MM.1S (cell line): ENCODE results near the gene CDK6.

Source experiments
- DNase-seq: peaks from one replicate; pipeline ENCODE4 v3.0.0-alpha.2; 2015
- H2AFZ ChIP-seq: fragments of 300-600 bp; sonication (generic); 2 replicates; pipeline ENCODE4 v1.6.0; 2016; ENCODE audit warnings: antibody characterized with exemption, low read length
- H3F3A ChIP-seq: fragments of 300-600 bp; sonication (generic); 2 replicates; pipeline ENCODE4 v1.6.1; 2016; ENCODE audit warnings: mild to moderate bottlenecking, antibody characterized with exemption, low read length, moderate library complexity, mixed read lengths; ENCODE audit not compliant: insufficient read depth
- H3K27ac ChIP-seq: fragments of 300-600 bp; sonication (generic); 2 replicates; pipeline ENCODE4 v1.5.1; 2016; ENCODE audit warnings: mild to moderate bottlenecking, low read length
- H3K27me3 ChIP-seq: fragments of 300-600 bp; sonication (generic); replicated peaks from 2 replicates; pipeline ENCODE4 v1.6.0; 2016; ENCODE audit warnings: low read length; ENCODE audit not compliant: insufficient read depth
- H3K36me3 ChIP-seq: fragments of 300-600 bp; sonication (generic); replicated peaks from 2 replicates; pipeline ENCODE4 v1.6.1; 2016; ENCODE audit warnings: mild to moderate bottlenecking, low read length, mixed read lengths; ENCODE audit not compliant: insufficient read depth
- H3K4me1 ChIP-seq: fragments of 300-600 bp; sonication (generic); 2 replicates; pipeline ENCODE4 v1.6.1; 2016; ENCODE audit warnings: low read length, mixed read lengths
- H3K4me2 ChIP-seq: fragments of 300-600 bp; sonication (generic); 2 replicates; pipeline ENCODE4 v1.6.0; 2016; ENCODE audit warnings: low read depth, low read length
- H3K4me3 ChIP-seq: fragments of 300-600 bp; sonication (generic); 2 replicates; pipeline ENCODE4 v1.5.1; 2016; ENCODE audit warnings: low read length, mixed read lengths
- H3K79me2 ChIP-seq: fragments of 300-600 bp; sonication (generic); 2 replicates; pipeline ENCODE4 v1.6.1; 2016; ENCODE audit warnings: mixed run types, low read length, mixed read lengths
- H3K9ac ChIP-seq: fragments of 300-600 bp; sonication (generic); 2 replicates; pipeline ENCODE4 v1.6.1; 2016; ENCODE audit warnings: low read length, mixed read lengths
- H3K9me2 ChIP-seq: fragments of 300-600 bp; sonication (generic); replicated peaks from 2 replicates; pipeline ENCODE4 v1.6.1; 2016; ENCODE audit warnings: mild to moderate bottlenecking, low read length, mixed read lengths; ENCODE audit not compliant: insufficient read depth
- H3K9me3 ChIP-seq: fragments of 300-600 bp; sonication (generic); replicated peaks from 2 replicates; pipeline ENCODE4 v1.6.1; 2016; ENCODE audit warnings: mild to moderate bottlenecking, low read length, mixed read lengths; ENCODE audit not compliant: insufficient read depth
- H4K20me1 ChIP-seq: fragments of 300-600 bp; sonication (generic); 2 replicates; pipeline ENCODE4 v1.6.1; 2016; ENCODE audit warnings: mild to moderate bottlenecking, low read length, moderate library complexity, mixed read lengths; ENCODE audit not compliant: insufficient read depth
- EZH2 ChIP-seq: fragments of 300-600 bp; sonication (generic); optimal IDR thresholded peaks from 2 replicates; pipeline ENCODE3; 2017; ENCODE audit warnings: low read depth, mild to moderate bottlenecking, antibody characterized with exemption, low read length, mixed read lengths
- EZH2phosphoT487 ChIP-seq: fragments of 300-600 bp; sonication (generic); IDR thresholded peaks from 2 replicates; pipeline ENCODE4 v1.6.1; 2018; ENCODE audit warnings: antibody characterized with exemption, low read length
- TF ChIP-seq, protein P1 (sequence below): fragments of 300-600 bp; sonication (generic); IDR thresholded peaks from 2 replicates; pipeline ENCODE4 v1.5.1; 2016; ENCODE audit warnings: antibody characterized with exemption, low read length, mixed read lengths

The CDK6 gene

DNA sequence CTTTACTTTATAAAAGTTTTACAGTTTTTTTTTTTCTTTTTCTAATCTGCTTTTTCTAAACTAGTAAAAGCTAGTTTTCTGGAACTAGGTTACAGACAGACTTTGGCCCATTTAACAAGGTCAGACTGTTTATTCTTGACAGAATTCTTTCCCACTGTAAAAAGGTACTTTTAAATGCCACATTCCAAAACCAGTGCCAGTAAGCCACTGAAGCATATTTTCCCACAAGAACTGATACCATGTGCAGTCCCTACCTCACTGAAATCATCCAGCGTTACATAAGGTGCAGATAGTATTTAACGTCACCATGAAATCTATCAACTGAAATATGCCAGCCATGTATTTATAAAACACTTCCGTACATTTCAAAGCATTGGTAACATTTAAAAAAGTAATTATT, 121.6 kb downstream of the CDK6 start:
- H3K27ac ChIP-seq = no peak overlapping the region
- no peak overlapping the region for H2AFZ ChIP-seq
- no peaks in the 10 kb centered on the region for H4K20me1 ChIP-seq
- H3K27me3 ChIP-seq = no peaks in the 10 kb centered on the region
- no peaks in the 10 kb centered on the region; the same call in 1 of the 2 replicates for H3K36me3 ChIP-seq
- peaks cover 18% of the 10 kb centered on the region; the same call in 1 of the 2 replicates for H3F3A ChIP-seq
- H3K4me2 ChIP-seq = no peak overlapping the region
- H3K9me2 ChIP-seq = no peaks in the 10 kb centered on the region
- H3K9me3 ChIP-seq = no peaks in the 10 kb centered on the region
- peaks cover 23% of the 10 kb centered on the region for H3K4me1 ChIP-seq
- TF ChIP-seq EZH2phosphoT487 = no peak
- TF ChIP-seq, protein P1, sequence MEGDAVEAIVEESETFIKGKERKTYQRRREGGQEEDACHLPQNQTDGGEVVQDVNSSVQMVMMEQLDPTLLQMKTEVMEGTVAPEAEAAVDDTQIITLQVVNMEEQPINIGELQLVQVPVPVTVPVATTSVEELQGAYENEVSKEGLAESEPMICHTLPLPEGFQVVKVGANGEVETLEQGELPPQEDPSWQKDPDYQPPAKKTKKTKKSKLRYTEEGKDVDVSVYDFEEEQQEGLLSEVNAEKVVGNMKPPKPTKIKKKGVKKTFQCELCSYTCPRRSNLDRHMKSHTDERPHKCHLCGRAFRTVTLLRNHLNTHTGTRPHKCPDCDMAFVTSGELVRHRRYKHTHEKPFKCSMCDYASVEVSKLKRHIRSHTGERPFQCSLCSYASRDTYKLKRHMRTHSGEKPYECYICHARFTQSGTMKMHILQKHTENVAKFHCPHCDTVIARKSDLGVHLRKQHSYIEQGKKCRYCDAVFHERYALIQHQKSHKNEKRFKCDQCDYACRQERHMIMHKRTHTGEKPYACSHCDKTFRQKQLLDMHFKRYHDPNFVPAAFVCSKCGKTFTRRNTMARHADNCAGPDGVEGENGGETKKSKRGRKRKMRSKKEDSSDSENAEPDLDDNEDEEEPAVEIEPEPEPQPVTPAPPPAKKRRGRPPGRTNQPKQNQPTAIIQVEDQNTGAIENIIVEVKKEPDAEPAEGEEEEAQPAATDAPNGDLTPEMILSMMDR = no peak
- TF ChIP-seq EZH2 = no peak
- no peak overlapping the region for H3K4me3 ChIP-seq
- peaks cover 91% of the 10 kb centered on the region for H3K79me2 ChIP-seq
- no peak overlapping the region for H3K9ac ChIP-seq
- DNase-seq = no peak

DNA sequence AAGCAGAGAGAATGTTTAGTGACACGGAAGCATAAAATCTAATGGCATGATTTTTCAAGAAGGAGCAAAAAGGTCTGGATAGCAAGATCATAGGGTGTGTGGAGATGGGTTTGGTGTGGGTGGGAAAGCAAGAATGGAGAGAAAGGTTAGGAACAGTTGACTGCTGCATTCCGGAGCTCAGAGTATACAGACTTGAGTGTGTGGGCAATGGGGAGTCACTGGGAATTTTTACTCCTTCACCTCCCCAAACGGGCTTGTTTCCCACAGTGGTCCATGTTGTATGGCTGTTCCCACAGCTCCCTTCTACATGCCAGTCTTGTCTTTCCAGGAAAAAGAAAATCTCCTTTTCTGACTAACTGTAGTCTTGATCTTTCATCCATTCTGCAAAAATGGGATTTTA, 122.1 kb downstream of the CDK6 start:
- H3K79me2 ChIP-seq = peaks cover 89% of the 10 kb centered on the region
- H3K9me3 ChIP-seq = no peaks in the 10 kb centered on the region
- no peak overlapping the region for H3K27ac ChIP-seq
- H3K4me3 ChIP-seq = no peak overlapping the region
- TF ChIP-seq EZH2 = no peak
- TF ChIP-seq, protein P1 = no peak
- no peak for TF ChIP-seq EZH2phosphoT487
- peaks cover 18% of the 10 kb centered on the region for H3K4me1 ChIP-seq
- H2AFZ ChIP-seq = no peak overlapping the region
- H3F3A ChIP-seq = 0 out of 2 replicates have a peak, but pooled peaks cover 13% of the 10 kb centered on the region
- no peaks in the 10 kb centered on the region for H3K27me3 ChIP-seq
- no peaks in the 10 kb centered on the region; the same call in 1 of the 2 replicates for H3K36me3 ChIP-seq
- H3K4me2 ChIP-seq = no peak overlapping the region
- no peaks in the 10 kb centered on the region for H3K9me2 ChIP-seq
- H4K20me1 ChIP-seq = no peaks in the 10 kb centered on the region
- DNase-seq = no peak
- no peak overlapping the region for H3K9ac ChIP-seq

DNA sequence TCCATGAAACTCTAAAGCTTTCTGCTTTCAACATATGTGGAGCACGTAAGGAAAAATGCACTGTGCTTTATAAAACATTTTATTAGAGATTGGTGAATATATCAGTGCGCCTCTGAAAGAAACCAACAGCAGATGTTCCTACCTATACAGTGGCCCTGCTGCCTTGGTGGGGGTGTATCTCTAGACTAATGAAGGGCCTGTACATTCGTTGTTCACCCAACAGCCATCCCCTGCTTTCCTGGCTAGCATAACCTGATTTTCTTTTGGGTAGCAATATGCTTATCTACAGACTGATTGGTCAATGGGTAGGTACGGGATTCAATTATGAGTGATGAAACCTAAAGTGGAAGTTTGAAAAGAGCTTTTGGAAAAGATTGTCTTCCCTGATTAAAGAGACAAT, 126.5 kb downstream of the CDK6 start:
- no peaks in the 10 kb centered on the region for H3K9me3 ChIP-seq
- no peak overlapping the region for H2AFZ ChIP-seq
- H3K9me2 ChIP-seq = no peaks in the 10 kb centered on the region
- no peak overlapping the region for H3K4me2 ChIP-seq
- H3K4me3 ChIP-seq = no peak overlapping the region
- H4K20me1 ChIP-seq = no peaks in the 10 kb centered on the region
- H3K79me2 ChIP-seq = peaks cover 85% of the 10 kb centered on the region
- H3K4me1 ChIP-seq = no peaks in the 10 kb centered on the region
- TF ChIP-seq EZH2 = no peak
- TF ChIP-seq, protein P1 = no peak
- TF ChIP-seq EZH2phosphoT487 = no peak
- no peak overlapping the region for H3K9ac ChIP-seq
- DNase-seq = no peak
- no peaks in the 10 kb centered on the region for H3K27me3 ChIP-seq
- H3F3A ChIP-seq = no peaks in the 10 kb centered on the region
- H3K27ac ChIP-seq = no peak overlapping the region
- no peaks in the 10 kb centered on the region for H3K36me3 ChIP-seq
